ENCODE data around the gene B4GALT6.

Gene B4GALT6

DNA sequence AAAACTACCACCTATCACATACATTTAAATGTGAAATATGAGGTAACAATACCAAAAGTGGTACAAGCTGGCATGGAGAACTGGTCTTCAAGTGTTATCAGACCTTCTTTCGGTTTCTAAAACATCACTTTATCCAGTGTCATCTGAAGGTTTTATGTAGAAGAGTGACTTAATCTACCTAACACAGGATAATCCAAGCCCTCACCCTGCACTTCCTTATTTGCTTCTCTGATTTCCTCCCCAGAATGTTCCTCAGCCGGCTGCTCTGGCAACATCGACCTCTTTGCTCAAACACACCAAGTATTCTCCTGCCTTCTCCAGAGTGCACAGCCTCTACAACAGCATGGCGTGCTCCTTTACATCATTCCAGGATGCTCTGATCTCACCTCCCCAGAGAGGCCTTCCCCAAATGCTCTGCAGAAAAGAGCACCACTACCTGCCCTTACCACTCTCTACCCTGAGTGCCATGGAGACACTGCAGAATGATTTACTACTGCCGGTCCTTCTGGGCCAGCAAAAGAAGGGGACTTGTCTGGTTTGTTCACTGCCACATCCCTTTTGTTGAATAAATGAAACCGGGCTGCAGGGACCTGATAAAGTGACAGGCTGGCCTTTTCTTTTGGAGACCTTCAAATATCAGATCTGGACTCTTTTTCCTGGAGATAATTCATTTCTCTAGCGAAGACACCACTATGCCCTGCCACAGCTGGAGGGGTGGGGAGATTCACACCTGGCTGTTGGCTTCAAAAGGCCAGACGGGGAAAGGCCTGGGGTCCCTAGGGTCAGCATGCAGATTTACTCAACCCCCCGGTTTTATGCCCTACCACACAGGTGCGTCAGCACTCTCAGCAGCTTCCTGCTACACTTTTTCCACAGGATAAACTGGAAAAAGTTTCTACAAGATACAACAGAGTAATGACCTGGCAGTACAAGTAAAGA is 50.7 kb downstream of the B4GALT6 start:
- DNase-seq (ENCODE audit: low read depth): no peak

DNA sequence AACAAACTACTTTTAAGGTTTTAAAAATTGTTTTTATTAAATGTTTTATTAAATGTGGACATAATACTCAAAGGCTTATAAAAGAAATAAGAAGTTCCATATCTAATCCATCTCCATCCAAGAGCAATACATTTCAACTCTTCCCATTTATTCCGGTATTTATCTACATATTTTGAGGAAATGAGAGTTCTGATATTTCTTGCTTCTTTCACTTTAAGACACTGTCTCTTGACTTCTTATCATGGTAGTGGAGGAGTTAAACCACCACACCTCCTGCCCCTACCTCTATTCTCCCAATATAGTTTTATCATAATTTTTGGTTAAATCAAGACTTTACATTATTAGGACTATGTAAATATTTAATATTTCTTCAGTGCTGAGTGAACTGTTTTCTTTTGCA is 52.0 kb downstream of the B4GALT6 start:
- DNase-seq (ENCODE audit: low read depth): no peak

DNA sequence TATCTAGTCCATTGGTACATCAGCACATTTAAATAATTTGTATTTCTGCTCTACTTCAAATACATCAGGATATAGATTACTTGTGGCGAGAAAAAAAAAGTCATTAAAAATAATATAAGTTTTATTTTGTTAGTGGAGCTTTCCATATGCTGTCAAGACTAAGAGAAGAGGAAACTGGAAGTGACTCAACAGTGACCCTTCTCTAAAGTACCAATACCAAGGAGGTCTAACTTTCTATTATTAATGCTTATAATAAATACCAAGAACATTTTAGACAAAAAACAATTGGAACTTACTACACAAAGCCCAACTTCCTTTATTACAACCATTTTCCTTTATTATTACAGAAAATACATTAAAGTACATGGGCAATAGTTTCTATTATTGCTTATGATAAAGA is 52.9 kb downstream of the B4GALT6 start:
- DNase-seq (ENCODE audit: low read depth): no peak

DNA sequence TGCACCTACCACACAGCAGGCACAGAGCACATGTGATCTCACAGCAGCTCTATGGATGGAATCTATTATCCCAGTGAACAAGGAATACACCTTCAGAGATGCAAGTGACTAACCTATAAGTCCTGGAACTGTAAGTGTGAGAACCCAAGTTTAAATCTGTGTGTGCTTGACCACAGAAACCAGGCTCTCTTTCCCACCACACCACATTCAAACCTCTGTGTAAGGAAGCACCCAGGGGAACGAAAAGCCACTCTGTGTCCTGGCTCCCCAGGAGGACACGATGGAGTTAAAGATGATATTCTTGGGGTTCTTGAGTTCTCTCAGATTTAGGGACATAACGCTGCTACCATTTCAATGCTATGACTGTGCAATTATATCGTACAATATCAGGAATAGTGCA is 53.8 kb downstream of the B4GALT6 start:
- no peak for DNase-seq (ENCODE audit: low read depth)

DNA sequence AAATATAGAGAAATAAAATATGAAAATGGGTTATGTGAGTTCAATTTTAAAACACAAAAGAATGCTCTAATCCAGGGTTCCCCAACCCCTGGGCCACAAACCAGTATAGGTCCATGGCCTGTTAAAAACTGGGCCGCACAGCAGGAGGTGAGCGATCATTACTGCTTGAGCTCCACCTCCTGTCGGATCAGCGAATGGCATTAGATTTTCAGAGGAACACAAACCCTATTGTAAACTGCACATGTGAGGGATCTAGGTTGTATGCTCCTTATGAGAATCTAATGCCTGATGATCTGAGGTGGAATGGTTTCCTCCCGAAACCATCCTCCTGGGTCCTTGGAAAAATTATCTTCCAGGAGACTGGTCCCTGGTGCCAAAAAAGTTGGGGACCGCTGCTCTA is 58.0 kb downstream of the B4GALT6 start:
- DNase-seq (ENCODE audit: low read depth): no peak

DNA sequence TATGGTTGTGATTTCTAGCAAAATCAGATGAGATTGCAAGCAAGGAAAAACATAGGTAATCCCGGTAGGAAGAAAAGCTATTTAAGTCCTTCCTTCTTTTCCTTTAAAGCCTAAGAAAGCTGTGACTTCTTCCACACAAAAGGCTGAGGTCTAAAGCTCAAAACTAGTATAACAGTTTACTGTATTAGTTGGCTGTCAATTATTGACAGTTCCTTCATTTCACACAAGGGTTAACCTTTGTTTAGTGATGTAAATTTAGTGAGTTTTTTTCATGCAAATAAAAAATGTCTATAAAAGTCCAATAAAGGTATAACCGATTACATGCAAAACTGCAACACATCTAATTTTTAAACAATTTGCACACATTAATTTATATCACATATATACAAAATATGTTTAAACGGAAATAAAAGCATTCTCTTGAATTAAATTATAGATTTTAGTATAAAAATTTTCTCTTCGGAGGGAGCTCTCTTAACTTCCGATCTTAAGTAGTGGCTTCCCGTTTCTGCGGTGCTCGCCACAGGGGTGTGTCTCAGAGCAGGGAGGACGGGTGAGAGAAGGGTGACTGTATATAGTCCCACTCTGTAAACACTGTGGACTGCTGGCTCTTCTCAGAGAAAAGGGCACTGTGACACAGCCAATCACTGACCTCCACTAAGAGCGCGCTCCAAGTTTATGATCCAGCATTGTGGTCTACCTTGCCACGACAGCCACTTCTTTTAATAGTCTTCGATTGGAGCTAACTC is 59.3 kb downstream of the B4GALT6 start:
- no peak for DNase-seq (ENCODE audit: low read depth)

DNA sequence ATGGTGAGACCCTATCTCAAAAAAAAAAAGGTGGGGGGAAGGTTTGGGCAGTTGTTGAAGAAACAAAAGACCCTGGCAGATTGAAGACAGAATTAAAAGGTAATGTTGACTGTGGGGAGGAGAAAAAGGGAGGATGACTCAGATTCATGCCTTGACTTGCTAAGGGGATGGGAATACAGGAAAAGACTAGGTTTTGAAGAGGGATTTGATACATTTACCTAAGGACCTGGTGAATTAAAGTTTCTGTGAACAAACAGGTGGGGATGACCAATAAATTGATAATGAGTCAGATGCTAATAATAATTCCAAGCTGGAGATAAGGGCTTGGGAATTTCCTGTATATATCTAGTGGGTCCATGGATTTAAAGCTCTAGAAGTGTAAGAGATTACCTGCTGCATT is 65.1 kb downstream of the B4GALT6 start:
- no peak for DNase-seq (ENCODE audit: low read depth)

DNA sequence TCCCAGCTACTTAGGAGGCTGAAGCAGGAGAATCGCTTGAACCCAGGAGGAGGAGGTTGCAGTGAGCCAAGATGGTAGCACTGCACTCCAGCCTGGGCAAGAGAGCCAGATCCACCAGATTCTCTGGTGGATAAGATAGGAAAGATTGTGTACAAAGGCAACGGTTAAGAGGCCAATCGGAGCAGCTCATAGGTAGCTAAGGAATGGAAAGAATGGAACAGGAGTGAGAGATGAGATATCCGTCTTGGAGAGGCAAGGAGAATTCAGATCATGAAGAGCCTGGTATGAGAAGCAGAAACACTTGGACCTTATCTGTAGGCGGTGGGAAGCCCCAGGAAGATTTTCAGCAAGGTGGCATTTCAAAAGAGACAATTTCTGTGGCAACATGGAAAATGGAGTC is 65.6 kb downstream of the B4GALT6 start:
- no peak for DNase-seq (ENCODE audit: low read depth)

DNA sequence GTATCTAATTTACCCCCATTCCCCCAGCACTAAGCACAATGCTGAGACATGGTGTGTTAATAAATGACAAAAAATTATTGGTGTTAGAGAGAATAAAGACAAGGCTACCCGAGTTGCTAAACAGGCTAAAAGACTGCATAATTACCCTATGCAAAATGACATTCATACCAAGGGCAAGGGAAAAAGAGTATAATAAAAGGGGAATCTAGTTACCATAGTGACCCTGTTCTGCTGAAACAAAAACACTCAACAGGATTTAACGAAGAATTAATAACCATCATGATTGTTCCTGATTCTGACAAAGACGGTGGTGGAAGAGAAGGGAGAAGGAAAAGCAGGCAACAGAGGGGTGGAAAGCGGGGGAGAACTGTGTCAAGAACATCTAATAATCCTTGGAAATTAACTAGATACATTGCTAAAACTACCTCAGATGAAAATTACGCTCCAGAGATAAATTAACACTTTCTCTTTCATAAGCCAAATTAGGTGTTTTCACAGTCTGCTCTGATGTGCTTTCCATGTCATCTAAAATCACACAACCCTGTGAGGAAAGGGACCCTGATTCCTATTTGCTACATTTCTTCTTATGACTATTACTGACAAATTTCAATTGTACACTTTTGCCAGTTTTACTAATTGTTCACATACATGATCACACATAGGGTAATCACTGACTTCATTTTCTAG is 67.2 kb downstream of the B4GALT6 start:
- no peak for DNase-seq (ENCODE audit: low read depth)

DNA sequence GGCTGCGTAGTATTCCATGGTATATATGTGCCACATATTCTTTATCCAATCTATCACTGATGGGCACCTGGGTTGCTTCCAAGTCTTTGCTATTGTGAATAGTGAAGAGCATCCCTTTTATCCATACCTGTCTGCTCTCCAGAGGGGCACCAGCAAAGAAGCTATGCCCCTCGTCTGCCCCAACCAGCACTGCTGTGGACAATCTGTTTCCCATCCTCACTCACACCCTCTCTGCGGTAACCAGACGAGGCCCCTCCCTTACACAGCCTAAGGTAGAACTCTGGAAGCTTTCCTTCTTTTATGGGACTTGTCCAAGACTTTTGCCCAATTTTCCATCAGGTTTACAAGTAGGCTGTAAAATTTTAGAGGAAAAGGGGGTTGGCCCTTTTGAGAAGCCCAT is 67.8 kb downstream of the B4GALT6 start:
- DNase-seq (ENCODE audit: low read depth): no peak

DNA sequence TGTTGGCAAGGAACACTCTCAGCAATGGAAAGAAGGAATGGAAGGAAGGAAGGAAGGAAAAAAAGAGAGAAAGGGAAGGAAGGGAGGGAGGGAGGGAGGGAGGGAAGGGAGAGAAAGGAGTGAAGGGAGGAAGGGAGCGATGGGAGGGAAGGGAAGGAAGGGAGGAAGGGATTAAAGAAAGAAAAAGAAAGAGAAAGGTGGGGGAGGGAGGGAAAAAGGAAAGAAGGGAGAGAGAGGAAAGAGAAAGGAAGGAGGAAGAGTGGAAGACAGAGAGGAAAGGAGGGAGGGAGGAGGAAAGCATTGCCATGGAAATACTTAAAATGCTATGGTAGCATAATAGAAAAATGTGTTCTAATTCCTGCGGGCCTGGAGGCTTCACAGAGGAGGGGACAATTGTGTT is 70.3 kb downstream of the B4GALT6 start:
- DNase-seq (ENCODE audit: low read depth): no peak

DNA sequence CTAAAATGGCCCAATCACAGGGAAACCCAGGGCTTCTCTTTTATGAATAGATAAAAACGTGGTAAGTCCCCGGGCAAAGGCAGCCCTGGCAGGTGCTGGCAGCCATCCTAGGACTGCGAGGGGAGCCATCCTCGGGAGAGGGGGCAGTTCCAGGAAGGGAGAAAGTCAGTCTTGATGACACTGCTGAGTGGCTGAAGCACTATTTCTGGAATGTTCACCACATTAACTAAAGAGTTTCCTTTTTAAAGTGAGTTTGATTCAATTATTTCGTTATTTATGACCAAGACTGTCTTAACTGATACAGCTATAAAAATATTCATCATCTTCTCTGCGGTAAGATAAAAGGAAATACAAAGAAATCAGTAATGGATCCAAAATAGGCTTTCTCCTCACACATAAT is 72.3 kb downstream of the B4GALT6 start:
- DNase-seq (ENCODE audit: low read depth): no peak

DNA sequence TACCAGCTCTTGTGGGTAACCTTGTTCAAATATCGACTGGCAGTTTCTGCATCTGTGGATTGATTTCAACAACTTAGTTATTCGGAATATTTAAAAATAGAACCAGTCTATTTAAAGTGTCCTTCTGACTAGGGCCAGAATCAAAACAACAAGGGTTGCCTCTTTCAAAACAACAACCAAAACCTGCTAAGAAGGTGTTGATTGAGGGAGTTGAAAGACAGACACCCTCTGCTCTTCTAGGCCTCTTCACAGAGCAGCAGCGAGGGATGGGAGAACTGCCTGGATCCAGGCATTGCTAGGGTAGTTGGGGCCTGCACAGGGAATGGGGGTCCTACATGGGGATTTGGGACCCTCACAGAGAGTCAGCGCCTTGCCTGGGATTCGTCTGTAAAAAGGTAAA is 72.9 kb downstream of the B4GALT6 start:
- no peak for DNase-seq (ENCODE audit: low read depth)

DNA sequence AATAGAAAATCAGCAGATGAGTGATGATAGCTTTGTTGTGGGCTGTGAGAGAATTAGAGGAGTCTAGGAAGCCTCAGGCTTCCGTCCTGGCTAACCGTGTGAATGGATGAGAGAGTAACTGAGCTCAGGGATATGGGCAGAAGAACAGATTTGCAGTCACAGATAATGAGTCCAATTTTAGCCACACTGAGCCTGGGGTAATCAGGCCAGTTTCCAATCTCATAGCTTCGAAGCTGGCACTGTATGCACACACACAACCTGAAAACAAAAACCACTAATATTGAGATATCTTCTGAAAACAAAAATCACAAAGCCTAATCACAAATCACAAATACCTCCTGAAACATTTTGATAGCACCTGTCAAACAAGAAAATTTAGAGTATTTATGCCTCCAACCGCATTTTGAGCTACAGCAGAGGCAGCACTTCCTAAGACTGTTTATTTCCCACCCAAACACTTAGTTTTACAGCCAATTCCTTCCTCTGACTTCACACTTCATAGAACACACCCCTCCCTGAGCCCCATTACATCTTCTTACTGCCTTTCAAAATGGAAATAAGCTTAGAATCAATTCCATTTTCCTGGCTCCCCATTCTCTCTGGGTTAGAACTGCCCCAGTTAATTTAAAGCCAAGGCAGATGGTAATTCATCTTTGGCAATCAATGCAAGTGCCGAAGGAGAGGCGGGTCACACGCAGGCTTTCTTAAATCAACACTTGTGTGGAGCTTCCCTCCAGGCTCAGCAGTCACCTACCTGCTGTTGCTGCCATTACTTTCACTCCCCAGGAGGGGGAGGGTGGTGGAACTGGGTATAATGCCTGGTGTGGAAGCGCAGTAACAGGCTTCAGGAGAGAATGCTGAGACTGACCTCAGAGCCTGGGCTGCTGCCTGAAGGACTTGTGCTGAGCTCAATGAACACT is 73.8 kb downstream of the B4GALT6 start:
- DNase-seq (ENCODE audit: low read depth): no peak

DNA sequence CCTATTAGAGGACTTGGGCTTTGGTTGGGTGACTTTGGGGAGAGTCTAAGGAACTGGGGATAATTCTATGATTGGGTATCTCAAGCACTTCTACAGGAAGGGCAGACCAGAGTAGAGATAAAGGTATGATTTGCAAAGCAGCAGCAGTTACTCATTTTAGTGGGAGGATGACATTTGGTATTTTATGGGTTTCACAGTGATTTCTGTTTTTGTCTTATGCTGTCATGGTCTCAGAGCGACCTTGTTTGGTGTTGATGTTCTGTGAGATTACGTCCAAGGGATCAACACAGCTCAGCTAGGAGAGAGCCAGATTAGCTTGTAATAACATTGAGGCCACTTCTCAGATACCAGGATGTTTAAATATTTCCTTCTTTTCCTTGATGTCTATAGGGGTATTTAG is 74.5 kb downstream of the B4GALT6 start:
- DNase-seq (ENCODE audit: low read depth): no peak

DNA sequence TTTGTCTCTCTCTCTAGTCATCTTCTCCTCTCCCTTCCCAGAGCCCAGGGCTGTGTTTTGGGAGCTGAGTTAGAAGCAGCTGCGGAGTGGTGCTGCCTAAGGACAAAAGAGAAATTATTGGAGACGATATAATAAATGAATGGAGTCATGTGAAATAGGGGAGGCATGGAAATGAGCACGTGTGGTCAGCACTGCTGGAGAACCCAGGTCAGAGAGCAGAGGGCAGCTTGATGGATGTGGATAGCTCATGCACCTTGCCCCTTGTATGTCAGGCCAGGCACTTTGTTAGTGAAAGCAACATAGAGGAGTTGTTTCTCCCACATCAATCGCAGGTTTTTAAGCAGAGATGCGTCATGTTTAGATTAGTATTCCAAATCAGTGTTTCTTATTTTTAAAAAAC is 77.0 kb downstream of the B4GALT6 start:
- DNase-seq (ENCODE audit: low read depth): no peak

DNA sequence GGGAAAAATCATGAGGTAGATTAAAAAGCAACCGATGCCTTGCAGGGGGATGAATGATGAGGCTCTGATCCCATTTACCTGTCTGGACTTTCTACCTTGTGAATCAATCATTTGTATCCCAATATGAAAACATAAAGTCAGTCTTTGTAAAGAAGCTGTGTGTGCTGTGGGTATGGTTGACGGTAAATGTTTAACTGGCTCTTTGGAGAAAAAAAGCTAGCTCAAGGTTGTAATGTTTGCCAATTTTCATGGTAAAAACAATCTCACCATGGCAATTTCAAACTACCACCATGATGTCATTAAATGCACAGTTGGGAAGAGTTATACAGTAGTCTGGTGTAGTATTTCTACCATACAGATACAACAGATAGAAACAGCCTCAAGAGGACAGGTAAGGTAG is 78.1 kb downstream of the B4GALT6 start:
- DNase-seq (ENCODE audit: low read depth): no peak

DNA sequence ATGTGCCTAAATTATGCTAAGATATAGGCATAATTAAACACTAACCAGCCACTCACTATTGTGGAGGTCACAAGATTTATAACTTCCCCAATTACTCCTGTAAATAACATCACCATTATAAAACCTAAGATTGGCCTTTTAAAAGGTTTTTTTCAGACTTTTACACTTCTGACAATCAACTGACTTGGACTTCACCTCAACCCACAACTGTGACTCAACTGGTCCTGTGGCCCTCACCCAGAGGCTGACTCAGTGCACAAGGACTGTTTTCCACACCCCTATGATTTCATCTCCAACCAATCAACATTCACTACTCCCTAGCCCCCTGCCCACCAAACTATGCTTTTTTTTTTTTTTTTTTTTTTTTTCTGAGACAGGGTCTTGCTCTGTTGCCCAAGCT is 81.1 kb downstream of the B4GALT6 start:
- no peak for DNase-seq (ENCODE audit: low read depth)

DNA sequence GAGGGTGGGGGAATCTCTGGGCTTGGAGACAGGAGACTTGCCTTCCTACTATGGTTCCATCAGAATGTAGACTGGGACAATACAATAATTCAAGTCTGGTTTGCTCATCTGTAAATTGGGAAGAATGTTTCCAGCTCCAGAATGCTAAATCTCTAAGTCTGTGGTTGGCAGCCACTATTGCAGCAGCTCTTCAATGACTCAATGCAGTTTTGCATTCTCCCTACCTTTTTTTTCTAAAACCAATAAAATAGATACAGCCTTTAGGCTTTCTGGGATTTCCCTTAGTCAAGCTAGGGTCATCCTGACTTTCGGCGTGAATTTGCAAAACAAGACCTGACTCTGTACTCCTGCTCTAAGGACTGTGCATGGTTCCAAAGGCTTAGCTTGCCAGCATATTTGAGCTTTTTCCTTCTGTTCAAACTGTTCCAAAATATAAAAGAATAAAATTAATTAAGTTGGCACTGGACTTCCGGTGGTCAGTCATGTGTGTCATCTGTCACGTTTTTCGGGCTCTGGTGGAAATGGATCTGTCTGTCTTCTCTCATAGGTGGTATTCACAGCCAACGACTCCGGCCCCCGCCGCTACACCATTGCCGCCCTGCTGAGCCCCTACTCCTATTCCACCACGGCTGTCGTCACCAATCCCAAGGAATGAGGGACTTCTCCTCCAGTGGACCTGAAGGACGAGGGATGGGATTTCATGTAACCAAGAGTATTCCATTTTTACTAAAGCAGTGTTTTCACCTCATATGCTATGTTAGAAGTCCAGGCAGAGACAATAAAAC is 86.2 kb downstream of the B4GALT6 start:
- no peak for DNase-seq (ENCODE audit: low read depth)

DNA sequence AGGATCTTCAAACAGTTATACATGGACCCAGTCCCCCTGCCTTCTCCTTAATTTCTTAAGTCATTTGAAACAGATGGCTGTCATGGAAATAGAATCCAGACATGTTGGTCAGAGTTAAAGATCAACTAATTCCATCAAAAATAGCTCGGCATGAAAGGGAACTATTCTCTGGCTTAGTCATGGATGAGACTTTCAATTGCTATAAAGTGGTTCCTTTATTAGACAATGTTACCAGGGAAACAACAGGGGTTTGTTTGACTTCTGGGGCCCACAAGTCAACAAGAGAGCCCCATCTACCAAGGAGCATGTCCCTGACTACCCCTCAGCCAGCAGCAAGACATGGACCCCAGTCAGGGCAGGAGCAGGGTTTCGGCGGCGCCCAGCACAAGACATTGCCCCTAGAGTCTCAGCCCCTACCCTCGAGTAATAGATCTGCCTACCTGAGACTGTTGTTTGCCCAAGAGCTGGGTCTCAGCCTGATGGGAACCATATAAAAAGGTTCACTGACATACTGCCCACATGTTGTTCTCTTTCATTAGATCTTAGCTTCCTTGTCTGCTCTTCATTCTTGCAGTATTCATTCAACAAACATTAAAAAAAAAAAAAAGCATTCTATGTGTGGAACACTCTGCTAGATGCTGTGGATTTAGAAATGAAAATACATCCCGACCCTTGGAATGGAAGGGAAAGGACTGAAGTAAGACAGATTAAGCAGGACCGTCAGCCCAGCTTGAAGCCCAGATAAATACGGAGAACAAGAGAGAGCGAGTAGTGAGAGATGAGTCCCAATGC is 88.1 kb downstream of the B4GALT6 start:
- no peak for DNase-seq (ENCODE audit: low read depth)

Data from HS-5 (cell line).